Activated CD4-positive, CD25-positive, alpha-beta regulatory T cell treated with anti-CD3 and anti-CD28 coated beads, Interleukin-2, amount 50 U/mL, for 24 hours (primary cell): Measurements from ENCODE around the gene GOLM1.

Experiments used
- ATAC-seq, 2 donors: fragments of 150-1000 bp; cut with Tn5 transposase; one replicate each; pipeline ENCODE4 v1.10.0; 2021; ENCODE audit warnings: mild to moderate bottlenecking in 1 of 2, moderate library complexity in 1 of 2

Gene GOLM1

GRCh38 chr9:85978496-85978895, 120.9 kb downstream of the GOLM1 start:
- no peak for ATAC-seq
